Mesendoderm (in vitro differentiated cells): ENCODE measurements around the gene VIPR2.

Experiments used
- DNase-seq: peaks from one replicate; pipeline ENCODE4 v3.0.0; 2013
- H2AK5ac ChIP-seq: 2 replicates; pipeline ENCODE4 v1.6.1; 2013; ENCODE audit warnings: low read length, inconsistent platforms
- H2BK120ac ChIP-seq: 2 replicates; pipeline ENCODE4 v1.6.1; 2013; ENCODE audit warnings: low read depth, mild to moderate bottlenecking, low read length, moderate library complexity, mixed read lengths
- H2BK15ac ChIP-seq: replicated peaks from 2 replicates; pipeline ENCODE4 v1.6.1; 2013; ENCODE audit warnings: low read depth, mild to moderate bottlenecking, moderate library complexity
- H2BK5ac ChIP-seq: 2 replicates; pipeline ENCODE4 v1.6.1; 2013; ENCODE audit warnings: low read length, inconsistent platforms
- H3K18ac ChIP-seq: 2 replicates; pipeline ENCODE4 v1.6.1; 2013; ENCODE audit warnings: mild to moderate bottlenecking, low read length, mixed read lengths
- H3K23ac ChIP-seq: one replicate; pipeline ENCODE4 v1.6.1; 2013; ENCODE audit warnings: low read length
- H3K27ac ChIP-seq: 2 replicates; pipeline ENCODE4 v1.5.1; 2013; ENCODE audit warnings: low read depth, mild to moderate bottlenecking, inconsistent platforms, low read length, moderate library complexity
- H3K27me3 ChIP-seq: 2 replicates; pipeline ENCODE4 v1.6.1; 2013; ENCODE audit warnings: low read length, control low read depth, mild to moderate bottlenecking, inconsistent platforms; ENCODE audit not compliant: insufficient read depth, poor library complexity
- H3K36me3 ChIP-seq: 2 replicates; pipeline ENCODE4 v1.6.1; 2013; ENCODE audit warnings: low read length, inconsistent platforms; ENCODE audit not compliant: control insufficient read depth, insufficient read depth
- H3K4ac ChIP-seq: one replicate; pipeline ENCODE4 v1.6.1; 2013; ENCODE audit warnings: low read depth, mild to moderate bottlenecking, low read length, moderate library complexity
- H3K4me1 ChIP-seq: 2 replicates; pipeline ENCODE4 v1.6.1; 2013; ENCODE audit warnings: low read depth, low read length, inconsistent platforms; ENCODE audit not compliant: control insufficient read depth
- H3K4me2 ChIP-seq: 2 replicates; pipeline ENCODE4 v1.6.1; 2013; ENCODE audit warnings: low read length
- H3K4me3 ChIP-seq: 2 replicates; pipeline ENCODE4 v1.5.1; 2013; ENCODE audit warnings: mild to moderate bottlenecking, low read length
- H3K56ac ChIP-seq: one replicate; pipeline ENCODE4 v1.6.1; 2013; ENCODE audit warnings: low read length
- H3K79me1 ChIP-seq: 2 replicates; pipeline ENCODE4 v1.6.1; 2013; ENCODE audit warnings: low read length, inconsistent platforms
- H3K79me2 ChIP-seq: 2 replicates; pipeline ENCODE4 v1.6.1; 2013; ENCODE audit warnings: mild to moderate bottlenecking, low read length; ENCODE audit not compliant: control insufficient read depth, insufficient read depth
- H3K9ac ChIP-seq: 2 replicates; pipeline ENCODE4 v1.6.1; 2013; ENCODE audit warnings: low read length, inconsistent platforms
- H4K5ac ChIP-seq: one replicate; pipeline ENCODE4 v1.6.1; 2013; ENCODE audit warnings: low read length
- H4K8ac ChIP-seq: one replicate; pipeline ENCODE4 v1.6.1; 2013; ENCODE audit warnings: low read depth, mild to moderate bottlenecking, control low read depth, low read length, moderate library complexity
- WGBS: extraction: QIAGEN DNeasy Blood & Tissue Kit; methylation state at CpG from one replicate; pipeline ENCODE4 v1.1.7; 2013; ENCODE audit warnings: low lambda C conversion rate, missing lambda C conversion rate; ENCODE audit not compliant: insufficient coverage; ENCODE audit errors: extremely low coverage; 5-methylcytosine and 5-hydroxymethylcytosine counted together

Gene VIPR2

GRCh38 chr7:159040912-159041711 is 103.6 kb downstream of the VIPR2 start:
- H3K36me3 ChIP-seq: no peaks in the 10 kb centered on the region
- H3K79me1 ChIP-seq: no peaks in the 10 kb centered on the region
- H4K5ac ChIP-seq: no peak overlapping the region
- no peak overlapping the region for H2BK5ac ChIP-seq
- H2BK15ac ChIP-seq: no peak overlapping the region
- H3K4ac ChIP-seq: no peak overlapping the region
- no peak overlapping the region for H3K4me2 ChIP-seq
- H2AK5ac ChIP-seq: no peak overlapping the region
- no peak for DNase-seq
- H3K18ac ChIP-seq: no peak overlapping the region
- no peak overlapping the region for H3K23ac ChIP-seq
- no peak overlapping the region for H3K9ac ChIP-seq
- H4K8ac ChIP-seq: no peak overlapping the region
- no peak overlapping the region for H3K4me3 ChIP-seq
- H3K4me1 ChIP-seq: no peaks in the 10 kb centered on the region
- H3K27me3 ChIP-seq: no peaks in the 10 kb centered on the region
- no peak overlapping the region for H3K27ac ChIP-seq
- no peak overlapping the region for H3K56ac ChIP-seq
- no peaks in the 10 kb centered on the region for H3K79me2 ChIP-seq
- no peak overlapping the region for H2BK120ac ChIP-seq
- no CpG with 5 or more reads among the region's 24 CpGs for WGBS

- Histone ChIP-seq H3K79me1 (no peaks in the 10 kb centered on the region), H3K23ac (no peak overlapping the region), H3K79me2 (no peaks in the 10 kb centered on the region), H2BK5ac (no peak overlapping the region), H4K8ac (no peak overlapping the region), H3K36me3 (no peaks in the 10 kb centered on the region), H3K4me2 (no peak overlapping the region), H3K56ac (no peak overlapping the region), H3K4ac (no peak overlapping the region), H2BK15ac (no peak overlapping the region), H3K18ac (no peak overlapping the region), H4K5ac (no peak overlapping the region), H3K27ac (no peak overlapping the region), H2AK5ac (no peak overlapping the region), H3K4me1 (no peaks in the 10 kb centered on the region), H3K4me3 (no peak overlapping the region), H2BK120ac (no peak overlapping the region), H3K9ac (no peak overlapping the region), H3K27me3 (no peaks in the 10 kb centered on the region)
- DNase-seq: no peak
- no CpG with 5 or more reads among the region's 10 CpGs for WGBS
These were observed 104.5 kb downstream of the VIPR2 start for GRCh38 chr7:159040146-159040545.

- Histone ChIP-seq H3K79me1 (no peaks in the 10 kb centered on the region), H3K9ac (no peak overlapping the region), H3K27ac (no peak overlapping the region), H3K36me3 (no peaks in the 10 kb centered on the region), H3K56ac (no peak overlapping the region), H3K4me2 (no peak overlapping the region), H2BK120ac (no peak overlapping the region), H3K79me2 (no peaks in the 10 kb centered on the region), H4K8ac (no peak overlapping the region), H3K4me3 (no peak overlapping the region), H3K4me1 (no peaks in the 10 kb centered on the region), H3K18ac (no peak overlapping the region), H2BK5ac (no peak overlapping the region), H3K27me3 (no peaks in the 10 kb centered on the region), H3K23ac (no peak overlapping the region), H3K4ac (no peak overlapping the region), H2BK15ac (no peak overlapping the region), H2AK5ac (no peak overlapping the region), H4K5ac (no peak overlapping the region)
- WGBS: no CpG with 5 or more reads among the region's 14 CpGs
- no peak for DNase-seq
These were observed 105.0 kb downstream of the VIPR2 start for GRCh38 chr7:159039716-159040115.

- Histone ChIP-seq H3K36me3 (no peaks in the 10 kb centered on the region), H2BK5ac (no peak overlapping the region), H3K4me1 (no peaks in the 10 kb centered on the region), H3K56ac (no peak overlapping the region), H3K27me3 (no peaks in the 10 kb centered on the region), H3K79me2 (no peaks in the 10 kb centered on the region), H2AK5ac (no peak overlapping the region), H3K23ac (no peak overlapping the region), H3K27ac (no peak overlapping the region), H4K8ac (no peak overlapping the region), H3K4me2 (no peak overlapping the region), H2BK15ac (no peak overlapping the region), H2BK120ac (no peak overlapping the region), H3K18ac (no peak overlapping the region), H3K9ac (no peak overlapping the region), H3K4ac (no peak overlapping the region), H4K5ac (no peak overlapping the region), H3K4me3 (no peak overlapping the region), H3K79me1 (no peaks in the 10 kb centered on the region)
- no CpG with 5 or more reads among the region's 10 CpGs for WGBS
- no peak for DNase-seq
These were observed 106.6 kb downstream of the VIPR2 start for GRCh38 chr7:159038066-159038465.

GRCh38 chr7:159036916-159037605 is 107.6 kb downstream of the VIPR2 start:
- Histone ChIP-seq H3K27ac (no peak overlapping the region), H3K56ac (peak overlapping the region; percentile 67), H3K4me1 (no peaks in the 10 kb centered on the region), H3K4me3 (no peak overlapping the region), H3K4me2 (no peak overlapping the region), H3K4ac (no peak overlapping the region), H3K23ac (no peak overlapping the region), H3K9ac (no peak overlapping the region), H2AK5ac (no peak overlapping the region), H3K18ac (no peak overlapping the region), H3K79me1 (no peaks in the 10 kb centered on the region), H4K8ac (no peak overlapping the region), H3K27me3 (no peaks in the 10 kb centered on the region), H3K79me2 (no peaks in the 10 kb centered on the region), H2BK120ac (no peak overlapping the region), H3K36me3 (no peaks in the 10 kb centered on the region), H4K5ac (no peak overlapping the region), H2BK5ac (no peak overlapping the region), H2BK15ac (no peak overlapping the region)
- DNase-seq: peak; percentile 49
- whole genome bisulfite sequencing: no CpG with 5 or more reads among the region's 21 CpGs
